IMR-90 (cell line): ENCODE data around the gene CHCHD1. TPM values are rescaled to one million over a fixed set of nuclear protein-coding genes. Genes with fewer than 3 reads are reported as not detected.

ENCODE experiments used
- ATAC-seq: fragments of 200-7000 bp; cut with Tn5 transposase; 2 replicates; pipeline ENCODE4 v1.9.1; 2020; ENCODE audit warnings: low read depth, mild to moderate bottlenecking, moderate library complexity
- BruUV-seq: library from RNA; stranded (reverse); fragments of 400-500 nt; replicated peaks from 2 replicates; lab custom pipeline; 2021; lab: Mats Ljungman, UMichigan
- CTCF ChIA-PET: fragments of 300-600 bp; formaldehyde crosslinking; extraction: SDS; loops from one replicate; lab custom pipeline; 2021; ENCODE audit warnings: antibody characterized with exemption; lab: Yijun Ruan, JAX
- POLR2A ChIA-PET: fragments of 300-600 bp; sonication (Branson Sonifier 250); formaldehyde crosslinking; loops from one replicate; lab custom pipeline; 2022; ENCODE audit warnings: antibody characterized with exemption; ENCODE audit not compliant: unreplicated experiment; lab: Charles Lee
- DNase-seq: peaks from one replicate; pipeline ENCODE4 v3.0.0; 2013
- H2AFZ ChIP-seq: replicated peaks from 2 replicates; pipeline ENCODE3; 2013; ENCODE audit warnings: low read length, mild to moderate bottlenecking; ENCODE audit not compliant: poor library complexity
- H2AK5ac ChIP-seq: 2 replicates; pipeline ENCODE4 v1.6.1; 2013; ENCODE audit warnings: low read depth, low read length, inconsistent platforms
- H2AK9ac ChIP-seq: replicated peaks from 2 replicates; pipeline ENCODE3; 2013; ENCODE audit warnings: mild to moderate bottlenecking, low read depth, low read length, moderate library complexity; ENCODE audit not compliant: poor library complexity
- H2BK120ac ChIP-seq: 2 replicates; pipeline ENCODE4 v1.6.1; 2013; ENCODE audit warnings: low read depth, low read length, inconsistent platforms
- H2BK15ac ChIP-seq: 3 replicates; pipeline ENCODE4 v1.6.1; 2013; ENCODE audit warnings: low read depth, low read length, inconsistent platforms
- H2BK20ac ChIP-seq: 2 replicates; pipeline ENCODE4 v1.6.1; 2013; ENCODE audit warnings: low read depth, mild to moderate bottlenecking, inconsistent platforms, low read length, moderate library complexity
- H2BK5ac ChIP-seq: 2 replicates; pipeline ENCODE4 v1.6.1; 2013; ENCODE audit warnings: mild to moderate bottlenecking, low read depth, low read length, inconsistent platforms; ENCODE audit not compliant: poor library complexity, severe bottlenecking
- H3K14ac ChIP-seq: replicated peaks from 2 replicates; pipeline ENCODE4 v1.6.1; 2013; ENCODE audit warnings: low read depth, low read length, inconsistent platforms
- H3K18ac ChIP-seq: 2 replicates; pipeline ENCODE4 v1.6.1; 2013; ENCODE audit warnings: low read depth, low read length, control low read depth
- H3K23ac ChIP-seq: 2 replicates; pipeline ENCODE4 v1.6.1; 2013; ENCODE audit warnings: low read depth, low read length, inconsistent platforms
- H3K27ac ChIP-seq: 2 replicates; pipeline ENCODE4 v1.5.1; 2013; ENCODE audit warnings: mild to moderate bottlenecking, control low read depth, low read length; ENCODE audit not compliant: insufficient read depth
- H3K27me3 ChIP-seq: 2 replicates; pipeline ENCODE4 v1.6.1; 2013; ENCODE audit warnings: low read length; ENCODE audit not compliant: control insufficient read depth, insufficient read depth
- H3K36me3 ChIP-seq: 2 replicates; pipeline ENCODE4 v1.6.1; 2013; ENCODE audit warnings: low read length, mixed read lengths; ENCODE audit not compliant: control insufficient read depth, insufficient read depth
- H3K4ac ChIP-seq: 2 replicates; pipeline ENCODE4 v1.6.1; 2013; ENCODE audit warnings: low read depth, low read length, inconsistent platforms
- H3K4me1 ChIP-seq: 2 replicates; pipeline ENCODE4 v1.6.1; 2013; ENCODE audit warnings: low read length, mixed read lengths; ENCODE audit not compliant: control insufficient read depth, insufficient read depth
- H3K4me2 ChIP-seq: 2 replicates; pipeline ENCODE4 v1.6.1; 2013; ENCODE audit warnings: low read depth, mild to moderate bottlenecking, control low read depth, low read length, moderate library complexity
- H3K4me3 ChIP-seq: 2 replicates; pipeline ENCODE4 v1.5.1; 2013; ENCODE audit warnings: low read depth, mild to moderate bottlenecking, control low read depth, low read length, moderate library complexity; ENCODE audit not compliant: insufficient read depth
- H3K56ac ChIP-seq: 2 replicates; pipeline ENCODE4 v1.6.1; 2013; ENCODE audit warnings: low read length, inconsistent platforms; ENCODE audit not compliant: insufficient read depth; ENCODE audit errors: extremely low read depth
- H3K79me1 ChIP-seq, 2 experiments: 2 replicates each; pipeline ENCODE4 v1.6.1; 2013; ENCODE audit warnings: low read length in 2 of 2, inconsistent platforms in 1 of 2, low read depth in 1 of 2
- H3K9ac ChIP-seq: 2 replicates; pipeline ENCODE4 v1.6.1; 2013; ENCODE audit warnings: low read depth, low read length, control low read depth
- H3K9me1 ChIP-seq: 2 replicates; pipeline ENCODE4 v1.6.1; 2013; ENCODE audit warnings: low read length, inconsistent platforms; ENCODE audit not compliant: insufficient read depth
- H3K9me3 ChIP-seq: 2 replicates; pipeline ENCODE4 v1.6.1; 2013; ENCODE audit warnings: low read length; ENCODE audit not compliant: control insufficient read depth, insufficient read depth
- H4K20me1 ChIP-seq: 2 replicates; pipeline ENCODE4 v1.6.1; 2013; ENCODE audit warnings: low read length, inconsistent platforms; ENCODE audit not compliant: insufficient read depth
- H4K5ac ChIP-seq: 2 replicates; pipeline ENCODE4 v1.6.1; 2013; ENCODE audit warnings: mild to moderate bottlenecking, low read depth, low read length, control low read depth
- H4K8ac ChIP-seq, 2 experiments: 2 replicates each; pipeline ENCODE4 v1.6.1; 2013; ENCODE audit warnings: low read depth in 2 of 2, low read length in 2 of 2, control low read depth in 1 of 2, inconsistent platforms in 1 of 2
- H4K91ac ChIP-seq: 2 replicates; pipeline ENCODE4 v1.6.1; 2013; ENCODE audit warnings: low read depth, low read length, inconsistent platforms; ENCODE audit not compliant: insufficient read depth
- SMC3 ChIP-seq: fragments of 150-350 bp; IDR thresholded peaks from 2 replicates; pipeline ENCODE4 v1.6.1; 2016; ENCODE audit warnings: low read depth, mild to moderate bottlenecking, antibody characterized with exemption, low read length, moderate library complexity
- WGBS, 2 experiments: methylation state at CpG; one replicate each; pipeline versions ENCODE4 v1.1.5 to v1.1.7; 2013; ENCODE audit warnings: missing lambda C conversion rate in 2 of 2; ENCODE audit not compliant: insufficient read length in 1 of 2; ENCODE audit errors: extremely low coverage in 2 of 2; 5-methylcytosine and 5-hydroxymethylcytosine counted together
- dilution Hi-C: fragments of 300-500 bp; cut with HindIII; formaldehyde crosslinking; loops from one replicate; pipeline ENCODE4 v1.14.3; 2018; ENCODE audit warnings: low sequenced_read_pairs; ENCODE audit not compliant: unreplicated experiment
- in situ Hi-C: fragments of 300-500 bp; cut with MboI; formaldehyde crosslinking; loops from 3 replicates; pipeline ENCODE4 v1.14.3; 2019; ENCODE audit warnings: low sequenced_read_pairs, inconsistent platforms, mixed read lengths
- intact Hi-C: fragments of 100-400 bp; cut with micrococcal nuclease; formaldehyde crosslinking; loops from 2 replicates; pipeline ENCODE4 v1.10.0; 2022
- polyA plus RNA-seq, 3 experiments: library from polyadenylated mRNA; depleted of rRNA; stranded (reverse); fragments of >200 nt; gene quantifications; 2 replicates each; pipeline ENCODE4 v1.2.3, GENCODE V29; 2012; ENCODE audit warnings: low replicate concordance in 1 of 3
- total RNA-seq: library from RNA; depleted of rRNA; stranded (reverse); fragments of >200 nt; gene quantifications from 2 replicates; pipeline ENCODE4 v1.2.3, GENCODE V29; 2012

Gene CHCHD1
- total and polyA plus RNA-seq, 2 of the 4 experiments (the other 2 are of a cell fraction): 11.5 to 21.0 TPM

DNA sequence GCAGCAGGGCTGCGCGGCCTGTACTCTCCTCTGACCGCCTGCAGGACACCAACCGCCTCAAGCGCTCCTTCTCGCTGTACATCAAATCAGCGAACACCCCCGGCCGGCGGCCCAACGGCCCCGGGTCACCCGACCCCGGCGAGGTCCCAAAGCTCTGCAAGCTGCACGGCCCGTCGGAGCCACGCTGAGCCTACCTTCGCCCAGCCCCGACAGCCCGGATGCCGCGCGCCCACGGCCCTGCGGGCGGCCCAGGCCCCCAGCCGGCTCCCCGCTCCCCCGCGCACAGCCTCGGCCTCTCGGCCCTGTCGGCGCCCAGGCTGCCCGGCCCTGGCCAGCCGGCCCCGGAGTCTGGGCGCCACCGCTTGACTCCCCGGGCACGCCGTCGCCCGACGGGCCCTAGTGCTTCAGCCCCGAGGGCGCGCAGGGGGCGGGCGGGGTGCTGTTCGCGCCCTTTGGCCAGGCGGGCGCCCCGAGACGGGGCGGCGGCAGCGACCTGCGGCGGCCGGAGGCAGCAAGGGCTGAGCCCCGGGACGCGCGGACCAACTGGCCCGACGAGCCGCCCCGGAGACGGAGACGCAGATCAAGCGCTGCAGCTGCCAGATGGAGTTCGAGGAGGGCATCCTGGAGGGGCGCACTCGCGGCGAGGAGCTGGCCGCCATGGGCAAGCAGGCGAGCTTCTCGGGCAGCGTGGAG is 48.8 kb upstream of the CHCHD1 start:
- WGBS, 2 experiments: 75% methylated on average over 46 of the region's 84 CpGs; no CpG with 5 or more reads in 1 of the 2 experiments
- CTCF ChIA-PET: interaction anchor here (0.6 kb wide), 1 partner anchor 1051 kb away, joined by 4 read pairs; no protein-coding TSS in a partner anchor

More for the DNA sequence above, 48.8 kb upstream of the CHCHD1 start:
- Histone ChIP-seq H3K4me2 (no peak overlapping the region), H3K79me1 (peaks cover 7 to 23% of the 10 kb centered on the region in 2 experiments), H2BK120ac (no peak overlapping the region), H3K18ac (no peak overlapping the region), H2BK20ac (no peak overlapping the region), H3K4ac (no peak overlapping the region), H3K23ac (no peak overlapping the region), H3K27me3 (no peaks in the 10 kb centered on the region), H3K4me3 (no peak overlapping the region), H4K8ac (no peak overlapping the region), H3K36me3 (peaks cover 24% of the 10 kb centered on the region), H3K9me3 (no peaks in the 10 kb centered on the region), H3K14ac (no peak overlapping the region), H4K20me1 (no peaks in the 10 kb centered on the region), H2AK5ac (no peak overlapping the region), H2AFZ (no peak overlapping the region), H2AK9ac (no peak overlapping the region), H3K27ac (no peak overlapping the region), H3K9ac (no peak overlapping the region), H3K56ac (no peak overlapping the region), H3K9me1 (0 out of 2 replicates have a peak, but pooled peaks cover 8% of the 10 kb centered on the region), H4K91ac (no peak overlapping the region), H4K5ac (no peak overlapping the region), H2BK15ac (no peak overlapping the region), H2BK5ac (no peak overlapping the region), H3K4me1 (peaks cover 3% of the 10 kb centered on the region; the same call in 1 of the 2 replicates)
- DNase-seq (no peak), ATAC-seq (no peak)
- POLR2A ChIA-PET: no interaction called here
- dilution Hi-C loops (no loop called here), in situ Hi-C loops (no loop called here), intact Hi-C loops (no loop called here)
- no peak for TF ChIP-seq SMC3
- no TSS peak for BruUV-seq
